DMS153 treated with DMSO at 0.1 percent for 48 hours (cell line): ENCODE results near the gene CDH4.

Source experiments
- DNase-seq: peaks from one replicate; lab custom pipeline; 2025; ENCODE audit not compliant: unreplicated experiment; lab: John Stamatoyannopoulos, UW

CDH4 gene

GRCh38 chr20:61821735-61822134, 569.7 kb downstream of the CDH4 start:
- DNase-seq, result no peak

GRCh38 chr20:61822396-61822795, 570.3 kb downstream of the CDH4 start:
- DNase-seq, result no peak

GRCh38 chr20:61823242-61823641, 571.2 kb downstream of the CDH4 start:
- no peak for DNase-seq

GRCh38 chr20:61828891-61829290, 576.8 kb downstream of the CDH4 start:
- DNase-seq, result no peak

GRCh38 chr20:61829526-61829925, 577.5 kb downstream of the CDH4 start:
- no peak for DNase-seq

GRCh38 chr20:61830241-61830930, 578.3 kb downstream of the CDH4 start:
- DNase-seq, result no peak

GRCh38 chr20:61830991-61831390, 578.9 kb downstream of the CDH4 start:
- DNase-seq, result no peak

GRCh38 chr20:61832181-61832580, 580.1 kb downstream of the CDH4 start:
- DNase-seq, result no peak

- no peak for DNase-seq
These were observed 581.9 kb downstream of the CDH4 start for GRCh38 chr20:61833807-61834610.

- DNase-seq, result no peak
These were observed 583.2 kb downstream of the CDH4 start for GRCh38 chr20:61835301-61835700.

- DNase-seq, result no peak
These were observed 583.8 kb downstream of the CDH4 start for GRCh38 chr20:61835791-61836350.

- DNase-seq, result no peak
These were observed 585.1 kb downstream of the CDH4 start for GRCh38 chr20:61837200-61837599.

- no peak for DNase-seq
These were observed 587.3 kb downstream of the CDH4 start for GRCh38 chr20:61839223-61839911.

GRCh38 chr20:61839912-61840778, 588.1 kb downstream of the CDH4 start:
- no peak for DNase-seq

- DNase-seq, result no peak
These were observed 588.9 kb downstream of the CDH4 start for GRCh38 chr20:61840779-61841455.

GRCh38 chr20:61841551-61841950, 589.5 kb downstream of the CDH4 start:
- no peak for DNase-seq

- DNase-seq, result no peak
These were observed 589.9 kb downstream of the CDH4 start for GRCh38 chr20:61841966-61842365.

- no peak for DNase-seq
These were observed 592.6 kb downstream of the CDH4 start for GRCh38 chr20:61844621-61845020.

GRCh38 chr20:61845233-61845671, 593.2 kb downstream of the CDH4 start:
- no peak for DNase-seq

- DNase-seq, result no peak
These were observed 594.0 kb downstream of the CDH4 start for GRCh38 chr20:61846074-61846473.
